DLD1 (cell line): ENCODE results near the gene PAX7.

Experiments used
- in situ Hi-C: cut with HindIII; loops from 2 replicates; pipeline ENCODE4 v1.10.0; 2017; ENCODE audit warnings: low sequenced_read_pairs

PAX7 gene

GRCh38 chr1:18618546-18619466 is 11.8 kb upstream of the PAX7 start:
- in situ Hi-C loops = no loop called here

GRCh38 chr1:18619467-18619835 is 11.2 kb upstream of the PAX7 start:
- in situ Hi-C loops = no loop called here

- in situ Hi-C loops = no loop called here
Observed at GRCh38 chr1:18628511-18628910, 2.1 kb upstream of the PAX7 start.

GRCh38 chr1:18629659-18630510 is 761 bp upstream of the PAX7 start:
- in situ Hi-C loops = no loop called here

- in situ Hi-C loops = no loop called here
Observed at GRCh38 chr1:18631496-18632217, 1.0 kb downstream of the PAX7 start.

GRCh38 chr1:18632218-18632588 is 1.6 kb downstream of the PAX7 start:
- in situ Hi-C loops = no loop called here

- in situ Hi-C loops = no loop called here
Observed at GRCh38 chr1:18632783-18633421, 2.3 kb downstream of the PAX7 start.

GRCh38 chr1:18633422-18634155 is 2.9 kb downstream of the PAX7 start:
- in situ Hi-C loops = no loop called here

GRCh38 chr1:18634276-18634675 is 3.6 kb downstream of the PAX7 start:
- in situ Hi-C loops = no loop called here

GRCh38 chr1:18635070-18635577 is 4.5 kb downstream of the PAX7 start:
- in situ Hi-C loops = no loop called here

- in situ Hi-C loops = no loop called here
Observed at GRCh38 chr1:18635891-18636595, 5.4 kb downstream of the PAX7 start.

- in situ Hi-C loops = no loop called here
Observed at GRCh38 chr1:18636596-18637508, 6.2 kb downstream of the PAX7 start.

- in situ Hi-C loops = no loop called here
Observed at GRCh38 chr1:18637511-18637960, 6.9 kb downstream of the PAX7 start.

GRCh38 chr1:18637962-18638834 is 7.6 kb downstream of the PAX7 start:
- in situ Hi-C loops = no loop called here

- in situ Hi-C loops = no loop called here
Observed at GRCh38 chr1:18638835-18639364, 8.3 kb downstream of the PAX7 start.

- in situ Hi-C loops = no loop called here
Observed at GRCh38 chr1:18639368-18640055, 8.9 kb downstream of the PAX7 start.
